Activated CD4-positive, alpha-beta T cell treated with anti-CD3 and anti-CD28 coated beads for 48 hours (primary cell): ENCODE measurements around the gene MOB3C.

Source experiments
- DNase-seq: peaks from one replicate; pipeline ENCODE4 v3.0.0-alpha.2; 2020

The MOB3C gene

GRCh38 chr1:46603858-46604549 lies 12.6 kb downstream of the MOB3C start, which contains the start of gene MKNK1:
TSS of gene MKNK1 (minus strand) at chr1:46604268. CDS start at chr1:46583327, 20,941 bp downstream.
- DNase-seq: peak; percentile 99

DNA sequence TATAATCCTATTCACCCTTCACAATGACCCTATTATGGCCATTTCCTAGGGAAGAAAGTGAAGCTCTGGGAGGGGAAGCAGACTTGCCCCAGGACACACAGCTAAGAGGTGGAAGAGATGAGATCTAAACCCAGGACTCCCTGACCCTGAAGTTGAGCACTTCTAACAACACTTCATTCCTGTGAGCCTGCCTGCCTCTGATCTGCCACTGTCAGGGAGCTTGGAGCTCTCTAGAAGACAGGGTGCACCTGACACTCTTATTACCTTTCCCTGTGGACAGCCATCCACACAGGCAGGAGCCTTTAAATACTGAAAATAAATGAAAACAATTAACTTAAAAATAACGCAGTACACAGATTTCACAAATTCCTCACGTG lies 13.1 kb downstream of the MOB3C start:
- no peak for DNase-seq

DNA sequence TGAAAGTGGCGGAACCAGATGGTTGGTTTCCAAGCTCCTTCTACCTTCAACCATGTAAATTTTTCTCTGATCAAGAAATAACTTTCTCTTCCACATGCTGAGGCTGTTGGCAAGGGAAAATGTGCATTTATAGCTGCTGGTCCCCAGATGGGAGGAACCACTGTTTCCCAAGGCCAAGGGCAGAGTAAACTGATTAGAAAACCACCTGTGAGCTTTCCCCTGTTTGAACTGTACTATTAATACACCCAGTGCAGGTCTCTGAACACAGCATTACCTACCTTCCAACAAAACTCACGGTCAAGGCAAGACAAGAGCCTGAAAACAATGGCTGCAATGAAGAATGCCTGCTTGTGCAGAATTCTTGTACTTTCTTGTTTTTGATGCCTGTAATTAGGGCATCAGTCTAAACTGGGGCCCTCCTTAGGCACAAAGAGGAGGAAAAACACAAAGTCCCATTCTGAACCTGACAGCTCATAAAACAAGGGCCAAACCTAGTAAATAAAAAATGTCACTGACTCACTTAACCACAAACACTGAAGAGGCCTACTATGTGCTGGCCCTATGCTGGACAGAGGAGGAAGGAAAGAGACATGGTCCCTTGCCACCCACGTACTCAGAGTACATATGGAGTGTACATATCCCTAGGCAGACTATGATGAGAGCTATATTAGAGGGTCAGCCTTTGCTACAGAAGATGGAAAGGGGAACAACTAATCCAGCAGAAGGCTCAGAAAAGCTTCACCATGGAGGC lies 15.2 kb downstream of the MOB3C start:
- DNase-seq: no peak

- no peak for DNase-seq
Observed at GRCh38 chr1:46599059-46599970, 17.3 kb downstream of the MOB3C start.

- DNase-seq: no peak
Observed at GRCh38 chr1:46596846-46597245, 19.8 kb downstream of the MOB3C start.

DNA sequence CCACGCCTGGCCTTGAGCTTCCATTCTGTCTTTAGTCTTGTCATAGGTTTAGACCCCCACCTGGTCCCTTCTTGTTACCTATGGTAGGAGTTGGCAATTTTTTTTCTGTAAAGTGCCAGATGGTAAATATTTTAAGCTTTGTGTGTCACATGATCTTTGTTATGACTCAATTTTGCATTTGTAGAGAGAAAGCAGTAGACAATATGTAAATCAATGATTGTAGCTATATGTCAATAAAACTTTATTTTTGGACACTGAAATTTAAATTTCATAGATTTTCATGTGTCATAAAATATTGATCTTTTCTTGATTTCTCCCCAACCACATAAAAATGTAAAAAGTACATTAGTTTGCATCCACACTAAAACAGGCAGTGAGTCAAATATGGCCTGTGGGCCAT lies 20.6 kb downstream of the MOB3C start:
- DNase-seq: no peak

GRCh38 chr1:46595127-46595526 lies 21.5 kb downstream of the MOB3C start:
- DNase-seq: no peak

- no peak for DNase-seq
Observed at GRCh38 chr1:46594063-46594462, 22.5 kb downstream of the MOB3C start.

- DNase-seq: no peak
Observed at GRCh38 chr1:46592823-46593222, 23.8 kb downstream of the MOB3C start.

DNA sequence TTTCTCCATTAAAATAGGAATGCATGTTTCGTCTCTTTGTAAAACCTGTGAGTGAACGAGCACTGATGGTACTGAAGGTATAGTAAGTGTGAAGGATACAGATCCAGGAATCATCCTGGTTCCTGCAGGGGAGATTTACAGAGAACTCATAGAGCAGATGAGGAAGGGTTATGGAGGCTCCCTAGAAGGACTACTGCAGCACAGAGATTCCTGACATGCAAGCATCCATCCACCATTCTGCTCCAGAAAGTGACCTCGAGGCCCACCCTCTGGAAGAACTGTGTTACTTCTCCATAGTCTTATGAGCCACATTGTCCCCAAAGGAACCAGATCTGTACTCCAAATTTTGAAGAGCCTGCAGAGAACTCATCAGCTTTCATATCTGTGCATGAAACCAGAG lies 27.1 kb downstream of the MOB3C start:
- no peak for DNase-seq

- no peak for DNase-seq
Observed at GRCh38 chr1:46587069-46587468, 29.5 kb downstream of the MOB3C start.

DNA sequence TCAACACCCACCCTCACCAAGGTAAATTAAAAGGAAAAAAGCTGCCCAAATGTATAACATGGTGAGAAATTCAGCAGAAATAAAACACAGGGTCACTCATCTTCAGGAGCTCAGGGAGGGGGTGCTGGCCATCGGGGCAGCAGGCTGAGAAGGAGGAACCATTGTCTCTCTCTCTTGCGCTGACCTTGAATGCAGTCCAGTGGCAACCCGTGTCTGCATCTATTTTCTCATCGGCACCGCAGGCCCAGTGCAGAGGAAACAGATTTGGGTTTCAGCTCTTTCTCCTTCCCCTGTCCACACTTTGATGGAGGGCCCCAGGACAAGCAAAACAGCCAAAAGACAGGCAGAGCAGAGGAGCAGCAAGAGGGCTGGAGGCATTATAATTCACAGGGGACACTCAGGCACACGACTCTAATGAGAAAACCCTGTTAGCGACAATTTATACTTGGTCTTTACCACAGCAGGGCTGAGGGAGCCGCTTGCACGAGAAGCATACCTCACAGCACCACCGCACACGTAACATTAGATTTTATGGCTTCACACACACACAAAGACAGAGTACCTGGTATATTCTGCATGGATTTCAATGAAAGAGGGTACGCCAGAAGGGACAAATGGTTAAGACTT lies 31.2 kb downstream of the MOB3C start:
- DNase-seq: no peak

GRCh38 chr1:46583494-46583893 lies 33.1 kb downstream of the MOB3C start:
- no peak for DNase-seq

GRCh38 chr1:46582972-46583371 lies 33.6 kb downstream of the MOB3C start:
- no peak for DNase-seq

- DNase-seq: no peak
Observed at GRCh38 chr1:46581681-46582455, 34.7 kb downstream of the MOB3C start.

- no peak for DNase-seq
Observed at GRCh38 chr1:46580140-46580903, 36.3 kb downstream of the MOB3C start.

DNA sequence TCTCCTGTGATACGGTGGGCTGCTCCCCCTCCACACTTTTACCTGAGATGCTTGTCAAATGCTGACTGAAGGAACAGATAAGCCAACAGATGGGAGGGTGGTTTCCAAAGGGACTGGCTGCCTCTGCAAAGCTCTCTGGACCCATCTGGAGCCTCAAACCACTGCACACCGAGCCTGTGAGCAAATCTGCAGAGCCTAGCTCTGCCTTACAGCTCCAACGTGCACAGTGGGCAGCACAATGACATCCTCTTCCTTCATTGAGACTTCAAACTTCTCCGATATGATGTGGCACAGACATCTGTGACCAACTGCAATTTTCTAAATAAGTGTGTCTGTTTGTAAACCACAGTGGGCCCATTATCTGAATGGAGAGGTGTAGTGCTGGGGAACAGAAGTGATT lies 38.9 kb downstream of the MOB3C start:
- no peak for DNase-seq

GRCh38 chr1:46576596-46576995 lies 40.0 kb downstream of the MOB3C start:
- no peak for DNase-seq

DNA sequence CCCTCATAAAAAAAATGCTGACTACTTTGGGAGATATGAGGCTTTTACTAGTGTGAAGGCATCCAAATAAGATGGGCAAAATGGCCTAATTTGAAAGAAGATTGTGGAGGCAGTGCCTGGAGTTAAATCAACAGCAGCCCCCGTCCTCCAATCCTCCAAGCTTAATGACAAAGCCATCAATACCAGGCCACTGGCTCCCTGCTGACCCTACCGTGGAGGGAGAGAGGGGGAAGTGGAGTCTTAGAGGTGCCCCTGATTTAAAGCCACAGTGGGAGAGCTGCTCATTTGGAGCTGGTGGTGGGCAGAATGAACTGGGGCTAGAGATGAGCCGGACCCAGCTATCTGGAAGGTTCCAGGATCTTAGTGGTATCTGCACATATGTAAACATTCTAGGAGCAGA lies 40.8 kb downstream of the MOB3C start:
- no peak for DNase-seq

DNA sequence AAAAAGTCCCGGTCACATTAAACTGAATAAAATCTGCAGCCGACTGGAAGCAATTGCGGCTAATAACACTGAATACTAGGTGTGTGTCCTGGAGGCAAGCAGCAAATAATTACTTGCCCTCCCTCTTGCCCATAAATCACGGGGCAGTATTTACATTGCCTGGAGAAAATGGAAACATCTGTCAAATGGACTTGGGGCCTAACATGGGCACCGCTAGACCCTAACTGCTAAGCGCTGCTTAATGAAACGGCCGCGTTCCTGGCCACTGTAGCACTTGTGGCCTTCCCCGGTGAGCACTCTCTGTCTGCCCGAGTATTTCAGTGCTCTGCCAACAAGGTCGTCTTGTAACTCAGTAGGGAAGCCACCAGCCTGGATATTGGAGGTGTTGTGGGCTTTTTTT lies 41.3 kb downstream of the MOB3C start:
- DNase-seq: no peak

GRCh38 chr1:46571691-46572225 lies 44.9 kb downstream of the MOB3C start:
- DNase-seq: no peak
